Measurements from ENCODE around the gene SUN1.

- TF ChIP-seq CTCF (IDR thresholded peaks at IDR 0.05), result no peak
- TF ChIP-seq POLR2A (IDR thresholded peaks at IDR 0.05), result no peak
These were observed 21.3 kb downstream of the SUN1 start for GRCh38 chr7:853366-854117.
